HFFc6 (cell line): ENCODE results near the gene HLA-DOB. TPM values are rescaled to one million over a fixed set of nuclear protein-coding genes. Genes with fewer than 3 reads are reported as not detected.
"Not testable (repeated sequence)": the region's sequence is repeated elsewhere in the genome, so short reads cannot be mapped to it uniquely, and the experiment has no call there.

Experiments used
- DNase-seq: peaks from one replicate; pipeline ENCODE4 v3.0.0-alpha.2; 2018
- H3K27ac Mint-ChIP-seq: 2 replicates; pipeline ENCODE4 v1.8.0; 2020; ENCODE audit warnings: mild to moderate bottlenecking, mixed read lengths
- H3K27me3 Mint-ChIP-seq: 2 replicates; pipeline ENCODE4 v1.8.0; 2021; ENCODE audit warnings: mild to moderate bottlenecking, moderate library complexity, mixed read lengths; ENCODE audit not compliant: insufficient read depth
- H3K36me3 Mint-ChIP-seq: 2 replicates; pipeline ENCODE4 v1.8.0; 2021; ENCODE audit warnings: low read depth, mixed read lengths
- H3K4me1 Mint-ChIP-seq: 2 replicates; pipeline ENCODE4 v1.8.0; 2020; ENCODE audit warnings: low read depth, mixed read lengths
- H3K4me3 Mint-ChIP-seq: 2 replicates; pipeline ENCODE4 v1.8.0; 2020; ENCODE audit warnings: mild to moderate bottlenecking, moderate library complexity, mixed read lengths
- H3K9me3 Mint-ChIP-seq: 2 replicates; pipeline ENCODE4 v1.8.0; 2020; ENCODE audit warnings: mild to moderate bottlenecking, mixed read lengths
- total RNA-seq, 6 experiments: library from RNA; stranded (reverse); fragmentation: NEBNext Ultra II Directional; extraction: Animal tissue kit (Norgen Biotek cat#: 25700); gene quantifications; 2 replicates in 1 of 6; 3 replicates in 5 of 6; pipeline ENCODE4 v1.2.3, GENCODE V29; 2021
- TF ChIP-seq, protein P1 (sequence below): fragments of 200-600 bp; sonication (generic); IDR thresholded peaks from 2 replicates; pipeline ENCODE4 v1.5.0; 2021; ENCODE audit warnings: antibody characterized with exemption, mild to moderate bottlenecking

The HLA-DOB gene
- total RNA-seq, 6 experiments from 2014 or later = 0.14 to 0.28 TPM; not detected in 4

DNA sequence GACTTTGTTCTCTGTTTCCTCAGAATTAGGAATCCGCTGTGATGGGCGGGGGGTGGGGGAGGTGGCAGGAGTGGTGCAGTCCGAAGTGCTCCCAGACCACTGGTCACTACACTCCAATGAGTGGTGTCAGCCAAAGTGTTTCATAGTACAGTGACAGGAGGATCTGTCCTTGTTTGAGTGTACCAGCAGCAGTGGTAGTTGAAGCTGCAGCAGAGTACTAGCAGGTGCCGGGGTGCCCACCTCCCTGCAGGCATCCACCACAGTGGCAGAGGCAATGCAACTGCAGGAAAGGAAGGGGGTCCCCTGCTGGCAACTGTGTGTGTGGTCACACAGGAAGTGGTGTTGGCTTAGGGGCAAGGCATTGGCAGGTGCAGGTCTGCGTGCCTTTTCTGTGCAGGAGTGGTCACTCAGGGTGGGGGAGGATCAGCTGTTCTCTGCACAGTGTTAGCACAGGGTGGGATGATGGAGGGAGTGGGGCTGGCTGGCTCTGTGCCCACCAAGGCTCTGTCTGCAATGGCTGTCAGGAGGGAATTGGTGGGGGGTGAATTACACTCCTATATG, 9.7 kb downstream of the HLA-DOB start:
- TF ChIP-seq, protein P1, sequence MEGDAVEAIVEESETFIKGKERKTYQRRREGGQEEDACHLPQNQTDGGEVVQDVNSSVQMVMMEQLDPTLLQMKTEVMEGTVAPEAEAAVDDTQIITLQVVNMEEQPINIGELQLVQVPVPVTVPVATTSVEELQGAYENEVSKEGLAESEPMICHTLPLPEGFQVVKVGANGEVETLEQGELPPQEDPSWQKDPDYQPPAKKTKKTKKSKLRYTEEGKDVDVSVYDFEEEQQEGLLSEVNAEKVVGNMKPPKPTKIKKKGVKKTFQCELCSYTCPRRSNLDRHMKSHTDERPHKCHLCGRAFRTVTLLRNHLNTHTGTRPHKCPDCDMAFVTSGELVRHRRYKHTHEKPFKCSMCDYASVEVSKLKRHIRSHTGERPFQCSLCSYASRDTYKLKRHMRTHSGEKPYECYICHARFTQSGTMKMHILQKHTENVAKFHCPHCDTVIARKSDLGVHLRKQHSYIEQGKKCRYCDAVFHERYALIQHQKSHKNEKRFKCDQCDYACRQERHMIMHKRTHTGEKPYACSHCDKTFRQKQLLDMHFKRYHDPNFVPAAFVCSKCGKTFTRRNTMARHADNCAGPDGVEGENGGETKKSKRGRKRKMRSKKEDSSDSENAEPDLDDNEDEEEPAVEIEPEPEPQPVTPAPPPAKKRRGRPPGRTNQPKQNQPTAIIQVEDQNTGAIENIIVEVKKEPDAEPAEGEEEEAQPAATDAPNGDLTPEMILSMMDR = 0 out of 2 replicates have a peak, but pooled peaks have one; percentile 10
- H3K4me1 Mint-ChIP-seq = peaks cover 7% of the 10 kb centered on the region
- H3K27ac Mint-ChIP-seq = no peak overlapping the region
- no peak overlapping the region for H3K4me3 Mint-ChIP-seq
- peaks cover 26% of the 10 kb centered on the region for H3K27me3 Mint-ChIP-seq
- no peaks in the 10 kb centered on the region for H3K9me3 Mint-ChIP-seq
- no peak for DNase-seq
- H3K36me3 Mint-ChIP-seq = no peaks in the 10 kb centered on the region

GRCh38 chr6:32805404-32805803, 11.4 kb downstream of the HLA-DOB start:
- not testable (repeated sequence) for DNase-seq, H3K27ac Mint-ChIP-seq, H3K36me3 Mint-ChIP-seq, H3K4me1 Mint-ChIP-seq, H3K9me3 Mint-ChIP-seq, H3K4me3 Mint-ChIP-seq
- peaks cover 23% of the 10 kb centered on the region for H3K27me3 Mint-ChIP-seq

DNA sequence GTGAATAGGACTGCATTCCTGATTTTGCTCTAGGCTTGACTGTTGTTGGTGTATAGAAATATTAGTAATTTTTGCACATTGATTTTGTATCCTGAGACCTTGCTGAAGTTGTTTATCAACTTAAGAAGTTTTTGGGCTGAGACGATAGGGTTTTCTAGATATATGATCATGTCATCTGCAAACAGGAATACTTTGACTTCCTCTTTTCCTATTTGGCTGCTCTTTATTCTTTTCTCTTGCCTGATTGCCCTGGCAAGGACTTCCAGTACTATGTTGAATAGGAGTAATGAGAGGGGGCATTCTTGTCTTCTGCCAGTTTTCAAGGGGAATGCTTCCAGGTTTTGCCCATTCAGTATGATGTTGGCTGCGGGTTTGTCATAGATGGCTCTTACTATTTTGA, 13.4 kb downstream of the HLA-DOB start:
- Mint-ChIP-seq H3K9me3 (peaks cover 6% of the 10 kb centered on the region), H3K36me3 (no peaks in the 10 kb centered on the region; the same call in 1 of the 2 replicates), H3K4me1 (peaks cover 7% of the 10 kb centered on the region), H3K27ac (no peak overlapping the region), H3K27me3 (peaks cover 28% of the 10 kb centered on the region), H3K4me3 (no peak overlapping the region)
- DNase-seq = no peak
- TF ChIP-seq, protein P1 = no peak

DNA sequence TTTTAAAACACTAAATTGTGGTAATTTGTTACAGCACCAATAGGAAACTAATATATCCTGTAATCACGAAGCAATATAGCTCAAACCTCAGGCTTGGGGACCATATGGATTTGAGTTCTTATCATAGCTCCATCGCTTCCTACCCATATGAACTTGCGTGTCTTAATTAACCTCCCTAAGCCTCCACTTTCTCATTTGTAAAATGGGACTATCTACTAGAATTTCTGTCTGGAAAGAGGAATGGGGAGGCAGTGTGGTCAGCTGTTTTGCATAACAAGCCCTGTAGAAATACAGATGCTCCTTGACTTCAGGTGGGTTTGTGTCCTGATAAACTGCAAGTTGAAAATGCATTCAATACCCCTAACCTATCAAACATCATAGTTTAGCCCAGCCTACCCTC, 17.1 kb downstream of the HLA-DOB start:
- Mint-ChIP-seq H3K4me1 (peaks cover 14% of the 10 kb centered on the region), H3K36me3 (no peaks in the 10 kb centered on the region; the same call in 1 of the 2 replicates), H3K9me3 (peaks cover 6% of the 10 kb centered on the region), H3K4me3 (no peak overlapping the region), H3K27ac (no peak overlapping the region), H3K27me3 (peaks cover 28% of the 10 kb centered on the region)
- DNase-seq = no peak
- TF ChIP-seq, protein P1 = no peak

GRCh38 chr6:32799168-32799567, 17.6 kb downstream of the HLA-DOB start:
- Mint-ChIP-seq H3K4me3 (no peak overlapping the region), H3K36me3 (no peaks in the 10 kb centered on the region; the same call in 1 of the 2 replicates), H3K9me3 (peaks cover 6% of the 10 kb centered on the region), H3K27me3 (peaks cover 29% of the 10 kb centered on the region), H3K27ac (no peak overlapping the region), H3K4me1 (peaks cover 14% of the 10 kb centered on the region)
- DNase-seq = no peak
- TF ChIP-seq, protein P1 = no peak

DNA sequence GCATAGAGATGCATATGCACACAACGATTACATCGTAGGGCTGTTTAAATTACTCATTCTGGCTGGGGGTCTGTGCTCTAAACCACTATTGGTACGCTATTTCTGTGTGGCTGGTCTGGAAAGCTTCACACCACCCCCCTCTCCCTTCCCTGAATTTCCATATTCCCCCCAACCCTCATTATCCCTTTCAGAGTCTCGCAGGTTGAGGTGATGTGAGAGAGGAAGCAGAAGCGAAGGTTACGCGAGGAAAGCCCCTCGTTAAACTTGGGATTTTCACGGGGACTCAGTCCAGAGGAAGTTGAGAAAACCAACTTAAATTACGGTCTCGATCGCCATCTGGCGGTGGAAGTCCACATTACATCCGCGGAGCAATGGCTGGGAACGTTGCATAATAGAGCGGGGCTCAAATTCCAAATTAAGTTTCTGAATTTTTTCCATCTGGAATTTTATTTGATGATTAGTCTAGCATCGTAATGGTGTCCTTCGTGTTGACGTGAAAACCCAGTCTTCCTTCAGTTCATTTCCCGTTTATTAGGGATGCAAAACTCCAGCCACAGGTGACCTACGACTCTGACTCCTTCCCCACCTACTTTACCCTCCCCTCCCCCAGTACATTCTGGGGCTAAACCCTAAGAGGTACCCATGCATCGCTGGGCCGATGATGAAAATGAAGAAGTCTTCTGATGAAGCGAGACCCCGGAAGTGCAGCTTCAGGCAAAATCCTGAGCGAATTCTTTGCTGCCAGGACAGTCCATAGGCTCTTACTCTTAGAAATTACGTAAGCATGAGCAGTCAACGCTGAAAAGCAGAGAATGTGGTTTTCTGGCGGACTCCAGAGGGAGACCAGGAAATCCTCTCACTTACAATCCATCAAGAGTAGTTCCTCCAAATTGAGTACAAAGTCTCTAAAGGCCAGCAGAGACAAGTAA, 19.7 kb downstream of the HLA-DOB start:
- no peak overlapping the region for H3K27ac Mint-ChIP-seq
- DNase-seq = peak; percentile 24
- peak overlapping the region; percentile 78 for H3K4me3 Mint-ChIP-seq
- TF ChIP-seq, protein P1 = peak; percentile 95
- H3K4me1 Mint-ChIP-seq = peaks cover 14% of the 10 kb centered on the region
- H3K27me3 Mint-ChIP-seq = peaks cover 26% of the 10 kb centered on the region
- peaks cover 6% of the 10 kb centered on the region for H3K9me3 Mint-ChIP-seq
- H3K36me3 Mint-ChIP-seq = no peaks in the 10 kb centered on the region; the same call in 1 of the 2 replicates
